ENCODE data around the gene DYNC2H1.

Gene DYNC2H1

GRCh38 chr11:103108933-103109817 is at the start of gene DYNC2H1:
TSS of gene DYNC2H1 (plus strand) at chr11:103109426. CDS start at chr11:103109575, 149 bp downstream.
- peak within 1 kb of the TSS; percentile 72 to 87 for H3K4me3 ChIP-seq (replicated peaks in 1 of 2; ENCODE audit: low read depth in 2 of 2, low read length in 2 of 2)
- peak; percentile 93 to 95 for DNase-seq (ENCODE audit: low read depth in 2 of 2)
- TF ChIP-seq CTCF (IDR thresholded peaks at IDR 0.05; ENCODE audit: low read depth, low read length): peak; percentile 57

- no peak for TF ChIP-seq CTCF (IDR thresholded peaks at IDR 0.05; ENCODE audit: low read depth, low read length)
- no peak for DNase-seq (ENCODE audit: low read depth in 2 of 2)
- no peak overlapping the region for H3K4me3 ChIP-seq (replicated peaks in 1 of 2; ENCODE audit: low read depth in 2 of 2, low read length in 2 of 2)
Measured at GRCh38 chr11:103061656-103062055, 47.6 kb upstream of the DYNC2H1 start.

- no peak for TF ChIP-seq CTCF (IDR thresholded peaks at IDR 0.05; ENCODE audit: low read depth, low read length)
- DNase-seq (ENCODE audit: low read depth in 2 of 2): no peak
- H3K4me3 ChIP-seq (replicated peaks in 1 of 2; ENCODE audit: low read depth in 2 of 2, low read length in 2 of 2): no peak overlapping the region
Measured at GRCh38 chr11:103067118-103067517, 42.1 kb upstream of the DYNC2H1 start.

- no peak overlapping the region for H3K4me3 ChIP-seq (replicated peaks in 1 of 2; ENCODE audit: low read depth in 2 of 2, low read length in 2 of 2)
- no peak for DNase-seq (ENCODE audit: low read depth in 2 of 2)
- TF ChIP-seq CTCF (IDR thresholded peaks at IDR 0.05; ENCODE audit: low read depth, low read length): no peak
Measured at GRCh38 chr11:103069367-103069766, 39.9 kb upstream of the DYNC2H1 start.

GRCh38 chr11:103070142-103070541 is 39.1 kb upstream of the DYNC2H1 start:
- TF ChIP-seq CTCF (IDR thresholded peaks at IDR 0.05; ENCODE audit: low read depth, low read length): no peak
- no peak overlapping the region for H3K4me3 ChIP-seq (replicated peaks in 1 of 2; ENCODE audit: low read depth in 2 of 2, low read length in 2 of 2)
- no peak for DNase-seq (ENCODE audit: low read depth in 2 of 2)

- H3K4me3 ChIP-seq (replicated peaks in 1 of 2; ENCODE audit: low read depth in 2 of 2, low read length in 2 of 2): no peak overlapping the region
- no peak for TF ChIP-seq CTCF (IDR thresholded peaks at IDR 0.05; ENCODE audit: low read depth, low read length)
- DNase-seq (ENCODE audit: low read depth in 2 of 2): no peak
Measured at GRCh38 chr11:103071008-103071407, 38.2 kb upstream of the DYNC2H1 start.
